ENCODE data around the gene LRP1.

- TF ChIP-seq CTCF (IDR thresholded peaks at IDR 0.05) (no peak), POLR2A (IDR thresholded peaks at IDR 0.05) (no peak), POLR2AphosphoS5 (IDR thresholded peaks at IDR 0.05) (no peak)
Measured at GRCh38 chr12:57104292-57104910, 23.9 kb upstream of the LRP1 start.
